NCI-H524 treated with DMSO at 0.1 percent for 48 hours (cell line): Measurements from ENCODE around the gene RNASE12.
"Not testable (repeated sequence)": the region's sequence is repeated elsewhere in the genome, so short reads cannot be mapped to it uniquely, and the experiment has no call there.

Source experiments
- DNase-seq: peaks from one replicate; lab custom pipeline; 2025; lab: John Stamatoyannopoulos, UW

Gene RNASE12

DNA sequence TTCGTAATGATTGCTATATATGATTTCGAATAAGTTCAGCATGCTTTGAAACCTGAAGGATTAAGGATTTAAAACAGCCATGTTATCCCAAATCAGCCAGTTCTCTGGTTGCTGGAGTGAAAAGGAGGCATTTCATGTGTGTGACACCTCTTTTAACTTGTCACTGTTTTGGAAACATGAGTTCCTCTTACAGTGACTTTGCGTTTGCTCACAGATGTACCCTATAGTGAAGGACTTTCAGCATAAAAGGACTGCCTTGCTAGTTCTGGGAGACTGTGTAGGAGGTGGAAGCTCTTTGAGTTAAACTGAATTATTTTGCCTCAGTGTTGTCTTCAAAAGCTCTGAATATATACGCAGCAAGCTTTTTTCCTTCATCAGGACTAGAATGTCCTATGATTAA is 10.9 kb downstream of the RNASE12 start:
- no peak for DNase-seq

DNA sequence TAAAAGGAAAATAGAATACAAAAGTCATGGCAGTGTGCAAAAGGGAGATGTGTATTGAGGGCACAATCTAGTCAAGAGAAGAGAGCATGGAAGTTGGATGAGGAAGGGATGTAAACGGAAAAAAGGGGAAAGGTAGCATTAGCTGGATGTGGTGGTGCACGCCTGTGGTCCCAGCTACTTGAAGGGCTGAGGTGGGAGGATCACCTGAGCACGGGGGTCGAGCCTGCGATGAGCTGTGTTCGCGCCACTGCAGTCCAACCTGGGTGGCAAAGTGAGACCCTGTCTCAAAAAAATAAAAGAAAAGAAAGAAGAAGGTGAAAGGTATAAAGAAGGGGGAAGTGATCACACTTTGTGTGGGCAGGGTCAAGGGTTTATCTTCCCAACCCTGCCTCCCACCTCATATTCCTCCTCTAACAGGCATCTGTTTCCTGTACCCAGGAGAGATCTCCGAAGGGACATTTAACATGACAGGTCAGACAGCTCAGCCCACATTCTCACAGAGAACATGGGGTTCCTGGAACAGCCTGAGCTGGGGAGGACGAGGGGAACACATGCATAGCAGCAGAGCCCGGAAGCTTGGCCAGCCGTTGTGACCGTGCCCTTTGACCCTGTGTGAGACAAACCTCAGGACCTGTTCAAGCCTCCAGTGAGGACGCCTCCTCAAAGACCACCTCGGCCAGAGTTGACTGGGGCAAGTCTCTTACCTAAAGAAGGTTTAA is 12.2 kb downstream of the RNASE12 start:
- DNase-seq, result no peak

DNA sequence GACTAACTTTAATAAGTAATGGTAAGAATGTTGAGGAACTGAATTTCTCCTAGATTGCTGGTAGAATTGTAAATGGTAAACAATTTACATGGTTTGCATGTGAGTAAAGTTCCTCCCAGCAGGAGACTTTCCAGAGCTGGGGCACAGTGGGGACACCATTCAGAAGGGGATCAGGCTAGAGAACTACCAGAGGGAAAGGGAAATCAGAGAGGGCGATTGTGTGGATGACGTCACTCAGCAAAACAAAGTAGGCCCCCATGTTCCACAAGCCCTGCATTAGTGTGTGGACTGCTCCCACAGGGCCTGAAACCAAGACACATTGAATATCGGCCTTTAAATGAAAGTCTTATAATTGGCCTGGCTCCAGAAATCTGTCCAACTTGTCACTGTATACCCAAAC is 12.9 kb downstream of the RNASE12 start:
- no peak for DNase-seq

DNA sequence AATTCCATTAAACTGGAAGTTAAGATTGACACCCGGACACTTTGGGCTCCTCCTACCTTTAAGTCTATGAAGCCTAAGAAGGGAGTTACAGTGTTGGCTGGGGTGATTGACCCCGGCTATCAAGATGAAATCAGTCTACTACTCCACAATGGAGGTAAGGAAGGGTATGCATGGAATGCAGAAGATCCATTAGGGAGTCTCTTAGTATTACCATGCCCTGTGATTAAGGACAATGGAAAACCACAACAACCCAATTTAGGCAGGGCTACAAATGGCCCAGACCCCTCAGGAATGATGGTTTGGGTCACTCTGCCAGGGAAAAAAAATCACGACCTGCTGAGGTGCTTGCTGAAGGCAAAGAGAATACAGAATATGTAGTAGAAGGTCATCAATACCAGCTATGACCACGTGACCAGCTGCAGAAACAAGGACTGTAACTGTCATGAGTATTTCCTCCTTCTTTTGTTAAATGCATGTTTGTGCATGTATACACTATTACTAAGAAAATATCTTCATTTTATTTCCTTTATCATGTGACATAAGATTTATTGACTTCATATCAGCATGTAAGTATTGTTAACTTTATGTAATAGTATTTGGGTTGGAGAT is 18.7 kb downstream of the RNASE12 start:
- not testable (repeated sequence) for DNase-seq

DNA sequence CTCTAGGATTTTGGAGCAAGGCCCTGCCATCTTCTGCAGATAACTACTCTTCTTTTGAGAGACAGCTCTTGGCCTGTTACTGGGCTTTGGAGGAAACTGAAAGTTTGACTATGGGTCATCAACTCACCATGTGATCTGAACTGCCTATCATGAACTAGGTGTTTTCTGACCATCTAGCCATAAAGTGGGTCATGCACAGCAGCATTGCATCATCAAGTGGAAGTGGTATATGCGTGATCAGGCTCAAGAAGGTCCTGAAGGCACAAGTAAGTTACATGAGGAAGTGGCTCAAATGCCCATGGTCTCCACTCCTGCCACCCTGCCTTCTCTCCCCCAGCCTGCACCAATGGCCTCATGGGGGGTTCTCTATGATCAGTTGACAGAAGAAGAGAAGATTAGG is 20.5 kb downstream of the RNASE12 start:
- DNase-seq, result not testable (repeated sequence)

DNA sequence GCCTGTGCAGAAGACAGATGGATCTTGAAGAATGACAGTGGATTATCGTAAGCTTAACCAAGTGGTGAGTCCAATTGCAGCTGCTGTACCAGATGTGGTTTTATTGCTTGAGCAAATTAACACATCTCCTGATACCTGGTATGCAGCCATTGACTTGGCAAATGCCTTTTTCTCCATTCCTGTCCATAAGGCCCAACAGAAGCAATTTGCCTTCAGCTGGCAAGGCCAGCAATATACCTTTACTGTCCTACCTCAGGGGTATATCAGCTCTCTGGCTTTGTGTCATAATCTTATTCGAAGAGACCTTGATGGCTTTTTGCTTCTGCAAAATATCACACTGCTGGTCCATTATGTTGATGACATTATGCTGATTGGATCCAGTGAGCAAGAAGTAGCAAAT is 21.3 kb downstream of the RNASE12 start:
- not testable (repeated sequence) for DNase-seq

DNA sequence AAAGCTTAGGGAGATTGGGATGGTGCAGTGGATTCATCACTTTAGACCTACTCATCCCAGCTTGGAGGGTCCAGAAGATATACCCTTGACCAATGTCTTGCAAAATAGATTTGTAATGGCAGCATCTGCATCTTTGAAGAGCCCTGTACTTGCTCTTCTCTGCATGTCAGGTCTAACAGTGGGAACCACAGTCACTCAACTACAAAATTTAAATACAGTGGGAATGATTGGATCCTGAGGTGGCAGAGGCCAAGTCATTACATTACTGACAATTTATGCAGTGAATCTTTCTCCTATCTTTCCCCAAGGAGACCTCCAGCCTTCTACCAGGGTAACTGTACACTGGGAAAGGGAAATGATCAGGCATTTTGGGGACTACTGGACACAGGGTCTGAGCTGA is 22.1 kb downstream of the RNASE12 start:
- DNase-seq, result no peak

DNA sequence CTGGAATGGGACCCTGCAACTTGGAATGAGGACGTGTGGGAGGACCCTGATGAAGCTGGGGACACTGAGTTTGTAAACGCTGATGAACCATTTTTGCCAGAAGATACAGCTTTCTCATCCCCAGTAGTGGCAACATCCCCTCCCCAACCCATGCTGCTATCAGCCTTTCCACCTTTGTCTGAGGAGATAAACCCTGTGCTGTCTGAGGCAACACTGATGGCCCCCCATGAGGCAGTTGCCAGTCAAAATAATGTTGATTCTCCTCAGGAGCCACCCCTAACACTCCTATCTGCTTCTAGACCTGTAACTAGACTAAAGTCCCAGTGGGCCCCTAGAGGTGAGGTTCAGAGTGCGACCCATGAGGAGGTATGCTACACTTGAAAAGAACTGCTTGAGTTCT is 22.8 kb downstream of the RNASE12 start:
- DNase-seq, result no peak

DNA sequence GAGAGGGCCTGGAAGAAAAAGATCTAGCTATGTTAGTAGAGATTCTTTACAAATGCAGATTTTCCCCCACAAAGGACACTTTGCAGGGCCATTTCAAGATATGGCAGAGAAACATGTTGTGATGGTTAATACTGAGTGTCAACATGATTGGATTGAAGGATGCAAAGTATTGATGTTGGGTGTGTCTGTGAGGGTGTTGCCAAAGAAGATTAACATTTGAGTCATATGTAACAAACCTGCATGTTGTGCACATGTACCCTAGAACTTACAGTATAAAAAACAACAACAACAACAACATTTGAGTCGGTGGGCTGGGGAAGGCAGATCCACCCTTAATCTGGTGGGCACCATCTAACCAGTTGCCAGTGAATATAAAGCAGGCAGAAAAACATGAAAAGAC is 24.0 kb downstream of the RNASE12 start:
- not testable (repeated sequence) for DNase-seq

DNA sequence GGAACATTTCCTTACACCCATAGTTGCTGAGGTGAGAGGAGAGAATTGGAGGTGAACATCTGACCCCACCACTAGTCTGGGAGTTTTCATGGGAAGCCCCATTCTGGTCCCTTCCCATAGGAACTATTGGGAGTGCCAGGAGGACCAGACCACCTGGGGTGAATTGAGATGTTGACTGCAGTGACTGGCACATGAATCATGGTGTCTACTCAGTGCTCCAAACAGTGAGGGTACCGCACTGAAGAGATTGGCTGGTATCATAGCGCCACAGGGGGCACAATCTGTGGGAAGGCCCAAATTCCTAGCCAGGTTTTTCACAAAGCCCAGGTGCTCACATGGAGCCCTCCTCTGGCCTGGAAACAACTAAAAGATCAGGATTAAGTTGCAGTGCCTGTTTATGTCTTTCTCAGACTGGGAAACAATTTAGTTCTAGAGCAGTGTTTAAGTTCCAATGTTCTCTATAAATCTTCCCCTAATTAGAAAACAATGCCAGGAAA is 26.6 kb downstream of the RNASE12 start:
- no peak for DNase-seq

DNA sequence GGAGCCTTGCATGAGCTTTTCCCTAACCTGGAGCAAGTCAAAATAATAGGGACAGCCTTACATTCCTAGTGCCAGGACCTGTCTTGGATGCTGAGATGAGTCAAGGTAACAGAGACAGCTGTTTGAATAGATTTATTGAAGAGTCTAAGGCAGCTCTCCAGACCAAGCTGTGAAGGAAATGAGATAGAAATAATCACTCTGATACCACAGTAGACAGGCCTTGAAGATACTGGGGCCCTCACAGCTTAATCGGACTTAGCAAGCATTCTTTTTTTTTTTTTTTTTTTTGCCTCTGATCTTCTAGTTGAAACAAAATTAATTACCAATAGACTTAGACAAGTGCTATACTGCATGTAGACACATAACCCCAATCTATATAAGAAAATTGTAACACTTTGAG is 27.2 kb downstream of the RNASE12 start:
- no peak for DNase-seq

DNA sequence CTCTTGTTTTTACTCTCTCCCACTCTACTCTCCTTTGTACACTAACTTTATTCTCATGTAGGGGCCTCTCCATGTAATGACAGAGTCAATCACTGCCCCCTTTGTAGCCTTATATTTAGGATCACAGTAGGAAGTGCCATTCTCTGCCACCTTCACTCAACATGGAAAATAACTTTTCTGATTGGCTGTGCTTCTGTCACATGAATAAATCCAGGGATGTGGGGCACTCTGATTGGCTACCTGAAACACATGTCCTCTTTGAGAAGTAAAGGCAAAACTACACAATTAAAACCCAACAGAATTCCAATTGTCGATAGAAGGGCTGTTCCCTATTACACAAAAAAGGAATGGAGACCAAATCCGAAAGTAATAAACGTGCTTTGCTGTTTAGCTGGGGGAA is 30.2 kb downstream of the RNASE12 start, which contains the start of gene RNASE9:
Gene RNASE9, minus strand, starts transcription at position 87 of the 400 bp plus-strand sequence.
- DNase-seq, result no peak

DNA sequence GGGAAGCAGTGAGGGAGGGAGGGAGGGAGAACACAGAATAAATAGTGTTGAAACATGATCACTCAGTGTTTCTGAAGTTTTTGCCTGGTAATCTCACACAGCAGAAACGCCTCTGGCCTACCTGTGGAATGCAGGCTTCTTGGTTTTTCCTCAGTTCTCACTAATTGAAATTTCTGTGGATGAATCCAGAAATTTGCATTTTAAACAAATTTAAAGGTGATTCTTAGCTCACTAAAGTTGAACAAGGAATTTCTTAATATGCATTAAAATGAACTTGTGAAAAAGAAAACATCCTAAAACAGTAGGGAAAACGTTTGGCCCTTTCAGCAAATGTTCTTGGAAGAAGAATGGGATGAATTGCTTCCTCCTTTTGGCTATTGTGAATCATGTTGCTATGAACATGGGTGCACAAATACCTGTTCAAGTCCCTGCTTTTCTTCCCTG is 31.7 kb downstream of the RNASE12 start:
- no peak for DNase-seq

DNA sequence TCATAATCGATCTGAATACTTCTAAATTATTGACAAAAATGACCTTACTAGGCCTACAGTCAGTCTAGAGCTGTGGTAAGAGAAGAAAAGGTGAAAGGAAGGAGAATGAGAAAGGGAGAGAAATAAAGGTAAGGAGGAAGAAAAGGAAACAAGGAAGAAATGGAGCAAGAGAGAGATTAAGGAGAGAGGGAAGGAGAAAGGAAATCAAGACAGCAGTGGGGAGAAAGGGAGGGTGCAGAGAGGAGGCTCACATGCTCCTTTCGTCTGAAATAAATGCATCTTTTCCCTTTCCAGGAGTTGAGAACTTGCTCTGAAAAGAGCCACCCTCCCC is 34.0 kb downstream of the RNASE12 start:
- DNase-seq, result no peak

DNA sequence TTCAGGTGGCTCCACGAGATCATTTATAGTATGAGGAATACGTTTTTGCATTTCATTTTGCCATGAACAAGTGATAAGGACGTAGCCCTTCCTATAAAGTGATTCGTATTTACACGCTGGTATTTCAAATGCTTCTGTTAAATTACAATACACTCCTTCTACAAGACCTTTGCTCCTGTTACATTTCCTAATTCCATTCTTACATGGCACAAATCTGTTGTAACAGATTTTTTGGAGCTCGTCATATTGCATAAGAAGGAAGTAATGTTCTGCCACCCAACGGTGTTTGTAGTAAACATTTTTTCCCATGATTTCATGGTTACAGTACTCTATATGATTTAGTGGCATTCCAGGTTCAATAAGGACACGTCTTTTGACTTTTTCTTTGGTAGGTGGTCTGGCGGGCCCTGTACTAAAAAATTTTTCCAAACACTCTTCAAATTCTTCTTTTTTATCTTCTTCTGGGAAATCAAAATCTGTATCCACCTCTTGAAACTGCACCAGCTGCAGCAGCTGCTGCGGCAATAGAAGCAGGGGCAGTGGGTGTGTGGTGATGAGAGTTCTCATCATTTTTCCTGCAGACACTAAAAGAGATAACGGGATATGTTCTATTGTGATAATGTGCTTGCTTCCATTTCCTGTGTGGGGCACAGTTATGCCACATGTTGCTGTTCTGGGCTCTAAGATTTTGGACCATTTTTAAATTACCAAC is 34.5 kb downstream of the RNASE12 start:
- no peak for DNase-seq

DNA sequence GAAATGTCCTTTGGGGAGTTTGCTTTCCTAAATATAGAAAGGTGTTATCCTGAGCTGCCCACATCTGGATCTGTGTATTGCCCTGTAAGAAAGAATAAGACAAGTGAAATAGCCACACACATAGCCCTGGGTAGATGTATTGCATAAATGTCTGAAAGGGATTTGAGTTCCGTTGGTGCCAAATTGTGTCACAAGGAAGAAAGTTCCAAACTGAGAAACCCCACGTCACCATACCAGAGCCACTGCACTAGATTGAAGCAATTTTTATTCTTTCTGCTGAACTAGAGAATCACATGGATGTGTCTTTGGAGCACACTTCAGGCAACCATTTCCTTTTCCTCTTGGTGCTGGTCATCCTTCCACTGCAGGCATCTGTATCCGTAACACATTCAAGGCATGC is 35.3 kb downstream of the RNASE12 start:
- DNase-seq, result no peak

DNA sequence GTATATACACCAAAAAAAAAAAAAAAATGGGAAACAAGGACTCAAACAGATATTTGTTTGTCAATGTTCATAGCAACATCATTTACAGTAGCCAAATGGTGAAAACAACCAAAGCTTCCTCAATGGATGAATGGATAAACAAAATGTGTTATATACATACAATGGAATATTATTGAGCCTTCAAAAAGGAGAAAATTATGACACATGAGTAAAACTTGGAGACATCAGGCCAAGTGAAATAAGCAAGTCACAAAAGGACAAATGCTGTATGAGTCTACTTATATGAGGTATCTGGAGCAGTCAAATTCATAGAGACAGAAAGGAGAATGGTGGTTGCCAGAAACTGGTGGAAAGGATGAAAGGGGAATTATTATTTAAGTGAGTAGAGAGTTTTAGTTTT is 38.2 kb downstream of the RNASE12 start:
- DNase-seq, result no peak

DNA sequence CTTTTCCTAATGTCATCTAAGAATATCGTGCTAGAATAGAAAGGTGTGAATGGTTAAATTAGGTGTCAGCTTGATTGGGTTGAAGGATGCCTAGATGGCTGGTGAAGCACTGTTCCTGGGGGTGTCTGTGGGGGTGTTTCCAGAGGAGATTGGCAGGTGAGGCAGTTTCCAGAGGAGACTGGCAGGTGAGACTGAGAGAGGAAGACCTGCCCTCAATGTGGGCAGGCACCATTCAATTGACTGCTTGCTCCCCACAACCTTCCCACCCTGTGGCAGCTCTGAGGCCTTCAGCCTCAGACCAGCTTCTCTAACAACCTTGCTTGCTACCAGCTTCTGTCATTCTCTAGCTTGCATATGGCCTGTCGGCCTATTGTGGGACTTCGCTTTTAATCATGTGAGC is 39.6 kb downstream of the RNASE12 start:
- no peak for DNase-seq

DNA sequence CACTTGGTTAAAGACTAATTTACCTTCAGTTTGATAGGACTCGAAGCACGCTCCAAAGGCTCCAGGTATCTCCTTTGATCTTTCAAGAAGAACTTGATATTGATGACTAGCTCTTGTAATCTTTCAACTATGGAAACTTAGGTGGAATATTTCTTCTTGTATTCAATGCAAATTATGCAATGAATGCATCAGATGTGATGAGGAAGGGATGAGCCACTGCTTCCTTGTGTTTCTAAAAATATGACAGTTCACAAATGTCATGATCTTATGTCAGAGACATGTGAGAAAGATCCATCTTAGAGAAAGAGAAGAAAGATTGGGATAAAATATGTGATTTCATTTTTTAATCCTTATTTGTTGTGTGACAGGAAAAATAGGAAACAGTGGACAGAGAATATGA is 40.2 kb downstream of the RNASE12 start:
- no peak for DNase-seq

DNA sequence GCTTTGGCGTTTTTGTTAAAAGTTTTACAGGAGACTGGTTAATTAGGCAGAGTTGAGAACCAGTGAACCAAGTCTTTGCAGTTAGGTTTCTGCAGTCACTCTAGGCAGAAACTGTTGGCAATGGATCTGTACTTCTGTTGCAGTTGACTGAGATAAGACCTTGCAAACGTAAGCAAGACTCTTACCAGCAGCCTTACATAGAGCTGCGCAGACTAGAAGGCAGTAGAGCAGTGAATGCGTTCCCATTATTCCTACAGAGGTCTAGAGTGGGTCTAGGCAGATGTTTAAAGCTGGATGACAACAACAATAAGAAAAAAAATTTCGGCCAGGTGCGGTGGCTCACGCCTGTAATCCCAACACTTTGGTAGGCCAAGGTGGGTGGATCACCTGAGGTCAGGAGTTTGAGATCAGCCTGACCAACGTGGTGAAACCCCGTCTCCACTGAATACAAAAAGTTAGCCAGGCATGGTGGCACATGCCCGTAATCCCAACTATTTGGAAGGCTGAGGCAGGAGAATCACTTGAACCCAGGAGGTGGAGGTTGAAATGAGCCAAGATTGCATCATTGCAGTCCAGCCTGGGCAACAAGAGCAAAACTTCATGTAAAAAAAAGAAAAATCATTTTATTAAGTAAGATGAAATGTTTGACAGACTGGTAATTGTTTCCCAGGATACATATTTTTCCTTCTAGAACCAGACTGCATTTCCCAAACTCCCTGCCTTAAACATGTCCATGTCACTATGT is 42.6 kb downstream of the RNASE12 start:
- DNase-seq, result no peak

DNA sequence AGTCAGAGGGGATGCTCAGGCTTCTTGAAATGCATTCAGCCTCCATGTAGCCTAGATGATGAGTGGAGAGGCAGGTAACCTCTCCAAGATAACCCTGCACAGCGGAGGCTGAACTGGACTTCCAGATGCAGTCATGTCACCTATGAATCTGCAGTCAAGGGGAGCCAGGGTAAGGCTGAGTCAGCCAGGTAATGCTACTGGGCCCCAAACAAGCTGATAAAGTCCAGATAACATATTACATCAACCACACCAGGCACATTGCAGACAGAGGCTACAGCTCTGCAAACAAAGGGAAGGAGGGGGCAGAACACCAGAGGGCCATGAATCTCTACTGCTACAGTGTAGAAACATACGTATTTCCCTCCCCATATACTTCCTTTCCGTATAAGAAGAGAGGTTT is 44.3 kb downstream of the RNASE12 start:
- DNase-seq, result no peak
